Sigmoid colon (tissue), 4 donors: ENCODE data around the gene SOCS4.

ENCODE experiments used
- CTCF ChIP-seq, 4 experiments: fragments of 450-650 bp in 3 of 4; fragments of 200-600 bp in 1 of 4; IDR thresholded peaks; one replicate each; pipeline ENCODE4 v1.5.1; 2016 to 2019; ENCODE audit warnings: antibody characterized with exemption in 4 of 4, mild to moderate bottlenecking in 3 of 4, moderate library complexity in 2 of 4
- EP300 ChIP-seq, 4 donors: sonication (generic); formaldehyde crosslinking; IDR thresholded peaks; one replicate each; pipeline ENCODE4 v1.6.1; 2017; ENCODE audit warnings: antibody characterized with exemption in 4 of 4
- POLR2AphosphoS5 ChIP-seq, 4 donors: sonication (generic); formaldehyde crosslinking; IDR thresholded peaks; one replicate each; pipeline ENCODE4 v1.6.1; 2017; ENCODE audit warnings: antibody characterized with exemption in 4 of 4

- TF ChIP-seq CTCF (IDR thresholded peaks at IDR 0.05) = no peak
- TF ChIP-seq POLR2AphosphoS5 (IDR thresholded peaks at IDR 0.05) = no peak
- no peak for TF ChIP-seq EP300 (IDR thresholded peaks at IDR 0.05)
Observed at GRCh38 chr14:55075628-55076175, 48.7 kb downstream of the SOCS4 start.
